Epithelial cell of proximal tubule (primary cell): ENCODE results near the gene SYCE3. TPM values are rescaled to one million over a fixed set of nuclear protein-coding genes. Genes with fewer than 3 reads are reported as not detected.
A peak's percentile ranks its signal among the peaks of the same experiment; 100 is the strongest.

Experiments used
- DNase-seq: peaks from one replicate; pipeline ENCODE4 v3.0.0-alpha.2; 2011; ENCODE audit warnings: low read depth
- H3K4me3 ChIP-seq: 2 replicates; pipeline ENCODE4 v1.5.1; 2011; ENCODE audit warnings: low read depth, mild to moderate bottlenecking, low read length
- CTCF ChIP-seq: conservative IDR thresholded peaks from 2 replicates; pipeline ENCODE4 v1.5.1; 2012; ENCODE audit warnings: low read depth, mild to moderate bottlenecking, low read length
- total RNA-seq: library from RNA; depleted of rRNA; stranded (reverse); fragments of >200 nt; gene quantifications from 2 replicates; pipeline ENCODE4 v1.2.3, GENCODE V29; 2015

Gene SYCE3
- total RNA-seq, 1 donor from 2014 or later, result 1.0 TPM

GRCh38 chr22:50579752-50580151, 17.0 kb upstream of the SYCE3 start:
- H3K4me3 ChIP-seq, result no peak overlapping the region
- no peak for TF ChIP-seq CTCF
- no peak for DNase-seq

- no peak for DNase-seq
- no peak for TF ChIP-seq CTCF
- no peak overlapping the region for H3K4me3 ChIP-seq
Measured at GRCh38 chr22:50578776-50579310, 16.1 kb upstream of the SYCE3 start.

GRCh38 chr22:50577987-50578775, 15.5 kb upstream of the SYCE3 start, which contains the start of gene CPT1B:
TSS of gene CPT1B (minus strand) at chr22:50578427. CDS start at chr22:50577915, 512 bp downstream.
- no peak for DNase-seq
- H3K4me3 ChIP-seq, result no peak within 1 kb of the TSS
- no peak for TF ChIP-seq CTCF

- no peak for DNase-seq
- no peak overlapping the region for H3K4me3 ChIP-seq
- TF ChIP-seq CTCF, result no peak
Measured at GRCh38 chr22:50577697-50577986, 14.9 kb upstream of the SYCE3 start.

GRCh38 chr22:50576806-50577696, 14.3 kb upstream of the SYCE3 start:
- no peak overlapping the region for H3K4me3 ChIP-seq
- no peak for DNase-seq
- no peak for TF ChIP-seq CTCF

- no peak overlapping the region for H3K4me3 ChIP-seq
- DNase-seq, result no peak
- peak; percentile 42 for TF ChIP-seq CTCF
Measured at GRCh38 chr22:50576070-50576469, 13.4 kb upstream of the SYCE3 start.
